Measurements from ENCODE around the gene HCK. TPM values are rescaled to one million over a fixed set of nuclear protein-coding genes. Genes with fewer than 3 reads are reported as not detected.

HCK gene
- total RNA-seq, 2 donors from 2014 or later: 0.24 to 0.40 TPM

- TF ChIP-seq CTCF (conservative IDR thresholded peaks at IDR 0.05): no peak
- Histone ChIP-seq H3K36me3 (ENCODE audit: control insufficient read depth, insufficient read depth, low read length) (no peaks in the 10 kb centered on the region), H3K9me3 (ENCODE audit: control insufficient read depth, low read length) (no peaks in the 10 kb centered on the region), H3K4me1 (ENCODE audit: control insufficient read depth, insufficient read depth, low read length) (no peaks in the 10 kb centered on the region), H3K9ac (ENCODE audit: extremely low read depth, low read length, poor library complexity, severe bottlenecking) (no peak overlapping the region), H3K4me3 (ENCODE audit: low read length) (no peak overlapping the region), H3K27me3 (ENCODE audit: control insufficient read depth, insufficient read depth, low read length, poor library complexity, severe bottlenecking) (peaks cover 6% of the 10 kb centered on the region), H3K27ac (ENCODE audit: low read depth, low read length) (no peak overlapping the region)
- WGBS, 2 experiments (ENCODE audit: insufficient coverage in 1 of 2, insufficient read length in 1 of 2): 92 to 98% methylated on average over 5 to 6 of the region's 6 CpGs
- DNase-seq: no peak
- Mint-ChIP-seq H3K36me3 (ENCODE audit: low read depth) (no peaks in the 10 kb centered on the region), H3K4me1 (no peaks in the 10 kb centered on the region), H3K9me3 (no peaks in the 10 kb centered on the region), H3K27me3 (ENCODE audit: insufficient read depth) (no peaks in the 10 kb centered on the region), H3K27ac (no peak overlapping the region), H3K4me3 (no peak overlapping the region)
Measured at GRCh38 chr20:32083469-32083868, 31.4 kb downstream of the HCK start.

- H3K27ac Mint-ChIP-seq: no peak overlapping the region
- H3K27me3 ChIP-seq (ENCODE audit: control insufficient read depth, insufficient read depth, low read length, poor library complexity, severe bottlenecking): peaks cover 6% of the 10 kb centered on the region
- H3K9ac ChIP-seq (ENCODE audit: extremely low read depth, low read length, poor library complexity, severe bottlenecking): no peak overlapping the region
- peaks cover 2% of the 10 kb centered on the region for H3K27me3 Mint-ChIP-seq (ENCODE audit: insufficient read depth)
- WGBS, 2 experiments (ENCODE audit: insufficient coverage in 1 of 2, insufficient read length in 1 of 2): 80 to 92% methylated on average over 1 to 3 of the region's 3 CpGs
- H3K4me3 Mint-ChIP-seq: no peak overlapping the region
- H3K9me3 Mint-ChIP-seq: no peaks in the 10 kb centered on the region
- DNase-seq: no peak
- H3K4me1 ChIP-seq (ENCODE audit: control insufficient read depth, insufficient read depth, low read length): no peaks in the 10 kb centered on the region
- no peak for TF ChIP-seq CTCF (conservative IDR thresholded peaks at IDR 0.05)
- peaks cover 11% of the 10 kb centered on the region for H3K4me1 Mint-ChIP-seq
- H3K27ac ChIP-seq (ENCODE audit: low read depth, low read length): no peak overlapping the region
- no peaks in the 10 kb centered on the region for H3K36me3 Mint-ChIP-seq (ENCODE audit: low read depth)
- H3K36me3 ChIP-seq (ENCODE audit: control insufficient read depth, insufficient read depth, low read length): no peaks in the 10 kb centered on the region
- no peaks in the 10 kb centered on the region for H3K9me3 ChIP-seq (ENCODE audit: control insufficient read depth, low read length)
- H3K4me3 ChIP-seq (ENCODE audit: low read length): no peak overlapping the region
Measured at GRCh38 chr20:32087070-32087469, 35.0 kb downstream of the HCK start.

GRCh38 chr20:32088759-32089158, 36.7 kb downstream of the HCK start:
- no peak for TF ChIP-seq CTCF (conservative IDR thresholded peaks at IDR 0.05)
- 94 to 100% methylated on average over 1 to 3 of the region's 3 CpGs for WGBS, 2 experiments (ENCODE audit: insufficient coverage in 1 of 2, insufficient read length in 1 of 2)
- no peak overlapping the region for H3K27ac ChIP-seq (ENCODE audit: low read depth, low read length)
- no peak overlapping the region for H3K9ac ChIP-seq (ENCODE audit: extremely low read depth, low read length, poor library complexity, severe bottlenecking)
- no peaks in the 10 kb centered on the region for H3K36me3 ChIP-seq (ENCODE audit: control insufficient read depth, insufficient read depth, low read length)
- H3K9me3 Mint-ChIP-seq: no peaks in the 10 kb centered on the region
- no peaks in the 10 kb centered on the region for H3K9me3 ChIP-seq (ENCODE audit: control insufficient read depth, low read length)
- no peaks in the 10 kb centered on the region for H3K4me1 ChIP-seq (ENCODE audit: control insufficient read depth, insufficient read depth, low read length)
- H3K27me3 Mint-ChIP-seq (ENCODE audit: insufficient read depth): peaks cover 10% of the 10 kb centered on the region
- no peak for DNase-seq
- H3K4me1 Mint-ChIP-seq: peaks cover 11% of the 10 kb centered on the region
- H3K36me3 Mint-ChIP-seq (ENCODE audit: low read depth): no peaks in the 10 kb centered on the region
- no peak overlapping the region for H3K4me3 Mint-ChIP-seq
- no peak overlapping the region for H3K27ac Mint-ChIP-seq
- no peaks in the 10 kb centered on the region for H3K27me3 ChIP-seq (ENCODE audit: control insufficient read depth, insufficient read depth, low read length, poor library complexity, severe bottlenecking)
- no peak overlapping the region for H3K4me3 ChIP-seq (ENCODE audit: low read length)
